Parathyroid adenoma (tissue), 2 donors: Measurements from ENCODE around the gene CEL.
A peak's percentile ranks its signal among the peaks of the same experiment; 100 is the strongest.

Source experiments
- H2AFZ ChIP-seq: fragments of 300-600 bp; sonication (generic); one replicate; pipeline ENCODE4 v1.7.0; 2017; ENCODE audit warnings: antibody characterized with exemption, mild to moderate bottlenecking
- H3K27ac ChIP-seq: fragments of 300-600 bp; sonication (generic); one replicate; pipeline ENCODE4 v1.7.0; 2017
- H3K27me3 ChIP-seq: fragments of 300-600 bp; sonication (generic); one replicate; pipeline ENCODE4 v1.7.0; 2017; ENCODE audit warnings: low read length; ENCODE audit not compliant: control insufficient read depth, insufficient read depth
- H3K36me3 ChIP-seq: fragments of 300-600 bp; sonication (generic); one replicate; pipeline ENCODE4 v1.7.0; 2017; ENCODE audit warnings: low read length; ENCODE audit not compliant: control insufficient read depth, insufficient read depth
- H3K4me1 ChIP-seq: fragments of 300-600 bp; sonication (generic); one replicate; pipeline ENCODE4 v1.7.0; 2017; ENCODE audit warnings: control low read depth
- H3K4me2 ChIP-seq: fragments of 300-600 bp; sonication (generic); one replicate; pipeline ENCODE4 v1.7.0; 2017; ENCODE audit warnings: low read length
- H3K4me3 ChIP-seq: fragments of 300-600 bp; sonication (generic); one replicate; pipeline ENCODE4 v1.7.0; 2017; ENCODE audit warnings: low read depth, low read length
- H3K79me2 ChIP-seq: fragments of 300-600 bp; sonication (generic); one replicate; pipeline ENCODE4 v1.7.0; 2017; ENCODE audit warnings: control low read depth
- H3K9ac ChIP-seq: fragments of 300-600 bp; sonication (generic); one replicate; pipeline ENCODE4 v1.7.0; 2017; ENCODE audit warnings: mild to moderate bottlenecking
- H3K9me3 ChIP-seq: fragments of 300-600 bp; sonication (generic); one replicate; pipeline ENCODE4 v1.7.0; 2017; ENCODE audit warnings: low read length; ENCODE audit not compliant: control insufficient read depth
- TF ChIP-seq, protein P1 (sequence below): fragments of 300-600 bp; sonication (generic); IDR thresholded peaks from one replicate; pipeline ENCODE4 v1.7.0; 2017; ENCODE audit warnings: antibody characterized with exemption, mild to moderate bottlenecking
- donor health status: primary hyperparathyroidism.

CEL gene

DNA sequence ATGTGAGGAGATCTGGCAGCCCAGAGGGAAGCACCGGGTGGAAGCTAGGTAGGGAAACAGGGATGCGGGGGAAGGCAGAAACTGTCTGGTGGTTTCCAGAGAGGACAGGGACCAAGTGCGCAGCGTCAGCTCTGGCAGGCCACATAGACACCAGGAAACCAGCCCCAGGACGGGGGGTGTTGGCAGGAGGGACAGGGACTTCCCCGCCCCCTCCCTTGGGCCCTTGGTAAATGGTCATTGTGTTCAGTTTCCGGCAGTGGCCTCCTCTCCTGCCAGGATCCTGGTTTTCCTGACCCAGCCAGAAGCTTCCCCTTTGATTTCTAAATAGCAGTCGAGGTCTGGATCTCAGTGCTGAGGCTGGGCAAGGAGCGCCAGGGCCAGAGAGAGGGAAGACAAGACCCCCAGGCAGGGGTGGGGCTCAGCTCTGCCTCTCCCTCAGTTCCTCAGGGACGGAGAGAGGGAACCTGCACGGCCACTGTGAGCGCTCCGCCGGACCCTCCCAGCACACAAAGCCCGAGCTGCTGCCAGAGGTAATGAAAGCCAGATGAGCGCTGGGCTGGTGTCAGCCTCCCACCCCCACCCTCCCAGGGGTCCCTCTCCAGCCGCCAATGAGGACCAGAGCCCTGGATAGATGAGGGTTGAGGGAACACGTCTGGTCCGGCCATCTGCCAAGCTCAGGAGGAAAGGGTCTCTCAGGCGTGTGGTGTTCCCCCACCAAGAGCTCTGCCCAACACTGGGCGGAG is 57.5 kb downstream of the CEL start:
- Histone ChIP-seq H3K4me3 (peak overlapping the region; percentile 33), H3K27ac (peak overlapping the region; percentile 62), H2AFZ (no peak overlapping the region), H3K4me2 (peak overlapping the region; percentile 96), H3K36me3 (no peaks in the 10 kb centered on the region), H3K79me2 (peaks cover 29% of the 10 kb centered on the region), H3K4me1 (peaks cover 13% of the 10 kb centered on the region), H3K27me3 (no peaks in the 10 kb centered on the region), H3K9me3 (no peaks in the 10 kb centered on the region), H3K9ac (no peak overlapping the region)
- TF ChIP-seq, protein P1, sequence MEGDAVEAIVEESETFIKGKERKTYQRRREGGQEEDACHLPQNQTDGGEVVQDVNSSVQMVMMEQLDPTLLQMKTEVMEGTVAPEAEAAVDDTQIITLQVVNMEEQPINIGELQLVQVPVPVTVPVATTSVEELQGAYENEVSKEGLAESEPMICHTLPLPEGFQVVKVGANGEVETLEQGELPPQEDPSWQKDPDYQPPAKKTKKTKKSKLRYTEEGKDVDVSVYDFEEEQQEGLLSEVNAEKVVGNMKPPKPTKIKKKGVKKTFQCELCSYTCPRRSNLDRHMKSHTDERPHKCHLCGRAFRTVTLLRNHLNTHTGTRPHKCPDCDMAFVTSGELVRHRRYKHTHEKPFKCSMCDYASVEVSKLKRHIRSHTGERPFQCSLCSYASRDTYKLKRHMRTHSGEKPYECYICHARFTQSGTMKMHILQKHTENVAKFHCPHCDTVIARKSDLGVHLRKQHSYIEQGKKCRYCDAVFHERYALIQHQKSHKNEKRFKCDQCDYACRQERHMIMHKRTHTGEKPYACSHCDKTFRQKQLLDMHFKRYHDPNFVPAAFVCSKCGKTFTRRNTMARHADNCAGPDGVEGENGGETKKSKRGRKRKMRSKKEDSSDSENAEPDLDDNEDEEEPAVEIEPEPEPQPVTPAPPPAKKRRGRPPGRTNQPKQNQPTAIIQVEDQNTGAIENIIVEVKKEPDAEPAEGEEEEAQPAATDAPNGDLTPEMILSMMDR = no peak

DNA sequence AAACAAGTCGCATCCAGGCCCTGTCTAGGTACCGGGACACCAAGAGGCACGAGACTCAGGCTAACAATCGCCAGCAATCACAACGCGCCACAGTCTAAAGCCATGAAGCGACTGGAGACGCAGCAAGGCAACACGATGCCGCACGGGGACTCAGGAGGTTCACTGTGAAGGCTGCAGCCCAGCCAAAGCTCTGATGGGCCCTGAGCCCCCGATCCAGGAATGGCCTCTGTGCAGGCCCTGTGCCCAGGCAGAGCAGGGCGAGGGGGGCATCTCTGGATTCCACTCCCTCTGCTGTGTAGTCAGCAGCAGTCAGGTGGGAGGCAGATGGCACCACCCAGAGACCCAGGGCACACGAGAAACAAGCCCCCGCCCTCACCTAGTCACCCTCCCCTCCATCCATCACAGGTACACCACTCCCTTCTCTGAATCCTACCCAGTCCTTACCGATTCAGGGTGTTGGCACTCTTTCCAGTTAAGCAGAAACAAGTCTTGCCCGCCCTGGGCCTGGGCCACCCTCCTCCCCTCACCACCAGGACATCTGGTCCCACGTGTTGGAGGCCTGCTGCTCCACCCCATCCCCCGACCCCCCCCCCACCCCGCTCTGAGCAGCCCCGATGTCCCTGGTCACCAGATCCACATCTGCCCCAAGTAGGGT is 58.2 kb downstream of the CEL start:
- Histone ChIP-seq H3K4me2 (peak overlapping the region; percentile 96), H3K79me2 (peaks cover 29% of the 10 kb centered on the region), H3K9ac (no peak overlapping the region), H3K4me3 (peak overlapping the region; percentile 81), H3K36me3 (no peaks in the 10 kb centered on the region), H2AFZ (no peak overlapping the region), H3K27ac (peak overlapping the region; percentile 62), H3K4me1 (peaks cover 8% of the 10 kb centered on the region), H3K9me3 (no peaks in the 10 kb centered on the region), H3K27me3 (no peaks in the 10 kb centered on the region)
- TF ChIP-seq, protein P1 = no peak

DNA sequence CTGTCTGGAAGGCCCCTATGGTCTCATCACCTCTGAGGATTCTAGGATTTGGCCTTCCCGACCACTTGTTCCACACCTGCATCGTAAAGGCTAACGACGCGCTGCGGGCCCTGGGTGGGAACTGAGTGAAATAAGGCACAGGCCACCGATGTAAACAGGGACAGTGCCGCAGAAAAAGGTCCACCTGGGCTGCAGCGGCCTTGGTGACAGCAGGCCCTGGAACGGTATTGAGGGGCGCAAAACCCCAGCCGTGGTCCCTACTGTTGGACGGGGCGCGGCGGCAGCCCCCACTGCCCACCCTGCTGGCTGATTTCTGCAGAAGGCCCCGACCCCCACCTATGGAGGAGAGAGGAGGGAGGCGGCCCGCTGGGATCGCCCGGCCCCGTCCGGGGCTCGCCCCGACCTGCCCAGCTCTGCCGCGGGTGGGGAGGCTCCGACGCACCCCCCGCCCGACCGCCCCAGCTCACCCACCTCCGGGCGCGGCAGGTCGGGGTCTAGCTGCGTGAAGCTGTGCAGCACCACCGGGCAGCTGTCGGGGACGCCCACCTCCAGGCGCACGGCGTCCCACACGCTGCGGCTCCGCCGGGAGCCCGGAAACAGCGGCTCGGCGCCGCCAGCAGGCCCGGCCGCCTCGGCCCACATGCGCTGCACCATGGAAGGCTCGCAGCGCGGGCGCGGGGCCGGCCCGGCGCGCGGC is 58.9 kb downstream of the CEL start:
- Histone ChIP-seq H3K9me3 (no peaks in the 10 kb centered on the region), H3K4me3 (peak overlapping the region; percentile 81), H2AFZ (peak overlapping the region; percentile 42), H3K27ac (peak overlapping the region; percentile 62), H3K4me1 (peaks cover 8% of the 10 kb centered on the region), H3K27me3 (no peaks in the 10 kb centered on the region), H3K79me2 (peaks cover 25% of the 10 kb centered on the region), H3K36me3 (no peaks in the 10 kb centered on the region), H3K4me2 (peak overlapping the region; percentile 96), H3K9ac (no peak overlapping the region)
- TF ChIP-seq, protein P1 = no peak
